ENCODE results near the gene CCDC150. TPM values are rescaled to one million over a fixed set of nuclear protein-coding genes. Genes with fewer than 3 reads are reported as not detected.

Gene CCDC150
- total and polyA plus RNA-seq, 9 of the 15 experiments (the other 6 are each of a cell fraction or from before 2014, with no cell fraction given): 4.4 to 23.1 (median 11.3) TPM

DNA sequence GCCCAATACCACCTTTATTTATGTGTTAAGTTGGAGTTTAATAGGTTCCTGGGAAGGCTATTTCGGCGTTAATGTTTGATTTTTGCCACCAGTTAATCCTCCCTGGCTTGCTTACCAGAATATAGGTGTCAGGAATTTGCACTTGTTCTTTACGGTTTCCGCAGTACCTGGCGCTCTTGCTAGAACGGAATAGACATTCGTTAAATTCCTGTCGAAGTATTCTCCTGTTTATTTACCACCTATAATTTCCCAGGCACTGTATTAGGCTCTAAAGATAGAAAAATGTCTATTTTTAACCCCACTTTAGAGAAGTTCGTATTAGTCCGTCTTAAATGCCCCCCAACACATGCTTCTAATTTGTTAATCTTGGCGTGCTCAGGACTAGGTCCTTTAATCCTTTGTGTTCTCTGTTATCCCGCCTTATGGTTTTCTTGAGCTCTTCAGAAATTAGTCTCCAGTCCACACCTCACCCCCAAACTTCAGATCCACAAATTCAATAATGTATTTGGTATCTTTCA, 575 bp downstream of the CCDC150 start:
- H3K9ac ChIP-seq (ENCODE audit: insufficient read depth in 1 of 2, low read depth in 2 of 2, low read length in 2 of 2): peak overlapping the region; percentile 72 to 92
- 5% methylated on average over 12 of the region's 12 CpGs for WGBS (ENCODE audit: insufficient coverage, low coverage, missing lambda C conversion rate)
- no peaks in the 10 kb centered on the region for H3K9me1 ChIP-seq (ENCODE audit: control insufficient read depth, insufficient read depth, low read length)
- peaks cover 4 to 12% of the 10 kb centered on the region in 2 experiments; a peak in 3 of 5 replicates for H3K4me1 ChIP-seq (replicated peaks in 1 of 2; ENCODE audit: control insufficient read depth in 2 of 2, insufficient read depth in 2 of 2, low read length in 2 of 2)
- no peaks in the 10 kb centered on the region for H3K27me3 ChIP-seq (ENCODE audit: control insufficient read depth in 2 of 2, insufficient read depth in 2 of 2, low read length in 2 of 2)
- peak overlapping the region; percentile 99 for H2AFZ ChIP-seq (ENCODE audit: low read depth, low read length)
- H3K9me3 ChIP-seq (replicated peaks; ENCODE audit: control insufficient read depth, insufficient read depth, low read depth, low read length): peaks cover 2% of the 10 kb centered on the region; the same call in 1 of the 2 replicates
- TSS peak; percentile 69 for BruUV-seq (replicated peaks)
- POLR2A ChIA-PET: interaction anchor here (0.7 to 1.3 kb wide), 2 partner anchors 38 to 59 kb away, joined by 3 read pairs; no protein-coding TSS in a partner anchor
- CTCF ChIA-PET (ENCODE audit: low intra/inter-chr PET ratio): no interaction called here
- no peaks in the 10 kb centered on the region for H4K20me1 ChIP-seq (replicated peaks; ENCODE audit: control insufficient read depth, insufficient read depth, low read length)
- H3K79me2 ChIP-seq (ENCODE audit: control insufficient read depth, insufficient read depth, low read length): peaks cover 31% of the 10 kb centered on the region
- in situ Hi-C loops (cut with MboI): no loop called here
- H3K36me3 ChIP-seq (ENCODE audit: control insufficient read depth, insufficient read depth, low read length): no peaks in the 10 kb centered on the region
- ATAC-seq (peak; percentile 2; the same call in 1 of the 3 replicates), FAIRE-seq (no peak), DNase-seq (ENCODE audit: extremely low read depth in 1 of 4, low spot score in 3 of 4) (no peak)
- intact Hi-C loops (cut with micrococcal nuclease): no loop called here
- TF ChIP-seq, protein P1, sequence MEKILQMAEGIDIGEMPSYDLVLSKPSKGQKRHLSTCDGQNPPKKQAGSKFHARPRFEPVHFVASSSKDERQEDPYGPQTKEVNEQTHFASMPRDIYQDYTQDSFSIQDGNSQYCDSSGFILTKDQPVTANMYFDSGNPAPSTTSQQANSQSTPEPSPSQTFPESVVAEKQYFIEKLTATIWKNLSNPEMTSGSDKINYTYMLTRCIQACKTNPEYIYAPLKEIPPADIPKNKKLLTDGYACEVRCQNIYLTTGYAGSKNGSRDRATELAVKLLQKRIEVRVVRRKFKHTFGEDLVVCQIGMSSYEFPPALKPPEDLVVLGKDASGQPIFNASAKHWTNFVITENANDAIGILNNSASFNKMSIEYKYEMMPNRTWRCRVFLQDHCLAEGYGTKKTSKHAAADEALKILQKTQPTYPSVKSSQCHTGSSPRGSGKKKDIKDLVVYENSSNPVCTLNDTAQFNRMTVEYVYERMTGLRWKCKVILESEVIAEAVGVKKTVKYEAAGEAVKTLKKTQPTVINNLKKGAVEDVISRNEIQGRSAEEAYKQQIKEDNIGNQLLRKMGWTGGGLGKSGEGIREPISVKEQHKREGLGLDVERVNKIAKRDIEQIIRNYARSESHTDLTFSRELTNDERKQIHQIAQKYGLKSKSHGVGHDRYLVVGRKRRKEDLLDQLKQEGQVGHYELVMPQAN (IDR thresholded peaks at IDR 0.05; ENCODE audit: borderline replicate concordance): peak; percentile 6; the same call in 1 of the 2 replicates
- TF ChIP-seq RBM25 (IDR thresholded peaks at IDR 0.05; ENCODE audit: low read depth, low read length, severe bottlenecking) (peak; percentile 78), DMBX1 (CRISPR knock-in tag; IDR thresholded peaks at IDR 0.05; ENCODE audit: borderline replicate concordance) (no peak), SAP30 (IDR thresholded peaks at IDR 0.05; ENCODE audit: borderline replicate concordance, insufficient read depth, low read depth, low read length, poor library complexity, severe bottlenecking) (peak; percentile 11), SMARCA4 (IDR thresholded peaks at IDR 0.05) (0 out of 2 replicates have a peak, but pooled peaks have one; percentile 6), ARID1B (IDR thresholded peaks at IDR 0.05) (0 out of 2 replicates have a peak, but pooled peaks have one; percentile 3)
- TF ChIP-seq, protein P2, sequence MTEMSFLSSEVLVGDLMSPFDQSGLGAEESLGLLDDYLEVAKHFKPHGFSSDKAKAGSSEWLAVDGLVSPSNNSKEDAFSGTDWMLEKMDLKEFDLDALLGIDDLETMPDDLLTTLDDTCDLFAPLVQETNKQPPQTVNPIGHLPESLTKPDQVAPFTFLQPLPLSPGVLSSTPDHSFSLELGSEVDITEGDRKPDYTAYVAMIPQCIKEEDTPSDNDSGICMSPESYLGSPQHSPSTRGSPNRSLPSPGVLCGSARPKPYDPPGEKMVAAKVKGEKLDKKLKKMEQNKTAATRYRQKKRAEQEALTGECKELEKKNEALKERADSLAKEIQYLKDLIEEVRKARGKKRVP (CRISPR knock-in tag; IDR thresholded peaks at IDR 0.05): no peak
- H3K27ac ChIP-seq (ENCODE audit: extremely low read depth, low read depth, low read length): peak overlapping the region; percentile 77
- peak overlapping the region; percentile 83 for H3K4me3 ChIP-seq
- H3K4me2 ChIP-seq (ENCODE audit: insufficient read depth, low read length): peak overlapping the region; percentile 92

All from K562 (cell line).